WERI-Rb-1 (cell line): Measurements from ENCODE around the gene PFN3.

Source experiments
- DNase-seq: peaks from one replicate; pipeline ENCODE4 v3.0.0-alpha.2; 2020
- H3K27ac ChIP-seq: fragments of 250-450 bp; sonication (Bioruptor Pico); 2 replicates; pipeline ENCODE4 v1.5.1; 2020; ENCODE audit warnings: mild to moderate bottlenecking, moderate library complexity
- H3K27me3 ChIP-seq: fragments of 250-450 bp; sonication (Bioruptor Pico); 2 replicates; pipeline ENCODE4 v1.5.1; 2021; ENCODE audit warnings: mild to moderate bottlenecking, low read depth, moderate library complexity; ENCODE audit not compliant: insufficient read depth, severe bottlenecking
- H3K36me3 ChIP-seq: fragments of 250-450 bp; sonication (Bioruptor Pico); 2 replicates; pipeline ENCODE4 v1.5.1; 2020; ENCODE audit warnings: mild to moderate bottlenecking, moderate library complexity
- H3K4me3 ChIP-seq: 2 replicates; pipeline ENCODE4 v1.5.1; 2011; ENCODE audit warnings: low read depth, mild to moderate bottlenecking, control low read depth, low read length
- H3K9me3 ChIP-seq: fragments of 250-450 bp; sonication (Bioruptor Pico); 2 replicates; pipeline ENCODE4 v1.5.1; 2021; ENCODE audit warnings: mild to moderate bottlenecking, moderate library complexity; ENCODE audit not compliant: severe bottlenecking
- TF ChIP-seq, protein P1 (sequence below): IDR thresholded peaks from 2 replicates; pipeline ENCODE4 v1.5.1; 2011; ENCODE audit warnings: low read depth, mild to moderate bottlenecking, control low read depth, inconsistent platforms, low read length

The PFN3 gene

DNA sequence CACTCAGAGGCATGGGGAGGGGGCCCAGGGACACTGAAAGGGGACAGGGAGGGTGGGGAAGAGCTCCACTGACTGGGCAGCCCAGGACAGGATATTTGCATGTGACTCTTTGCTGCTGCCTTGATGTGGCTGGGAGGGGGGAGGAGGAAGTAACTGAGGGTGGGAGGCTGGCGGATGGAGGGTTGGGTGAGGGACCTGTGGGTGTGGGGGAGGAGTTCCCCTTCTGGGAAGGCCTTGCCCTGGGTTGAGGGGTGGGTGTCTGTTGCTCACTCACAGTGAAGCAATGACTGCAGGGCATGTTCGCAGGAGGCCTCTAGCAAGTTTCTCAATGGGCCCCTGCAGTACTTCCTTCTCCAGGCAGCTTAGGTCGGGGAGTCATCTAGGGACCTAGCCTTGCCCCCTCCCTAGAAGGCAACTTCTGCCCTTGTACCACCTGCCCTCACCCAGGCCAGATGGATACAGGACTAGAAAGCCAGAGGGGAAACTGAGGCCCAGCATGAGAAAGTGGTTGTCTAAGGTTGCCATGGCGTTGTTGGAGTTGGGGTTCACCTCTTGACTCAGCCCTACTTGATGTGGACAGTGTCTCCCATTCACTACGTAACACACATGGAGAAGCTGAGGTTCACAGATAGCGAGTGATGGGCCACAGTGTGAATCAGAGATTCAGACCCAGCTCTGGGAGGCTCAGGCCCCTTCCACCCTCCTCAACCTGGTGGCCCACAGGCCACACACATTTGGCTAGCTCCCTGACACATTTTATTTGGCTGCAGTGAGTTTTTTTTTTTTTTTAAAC, 29.0 kb upstream of the PFN3 start:
- H3K27me3 ChIP-seq = no peaks in the 10 kb centered on the region
- H3K9me3 ChIP-seq = no peaks in the 10 kb centered on the region
- TF ChIP-seq, protein P1, sequence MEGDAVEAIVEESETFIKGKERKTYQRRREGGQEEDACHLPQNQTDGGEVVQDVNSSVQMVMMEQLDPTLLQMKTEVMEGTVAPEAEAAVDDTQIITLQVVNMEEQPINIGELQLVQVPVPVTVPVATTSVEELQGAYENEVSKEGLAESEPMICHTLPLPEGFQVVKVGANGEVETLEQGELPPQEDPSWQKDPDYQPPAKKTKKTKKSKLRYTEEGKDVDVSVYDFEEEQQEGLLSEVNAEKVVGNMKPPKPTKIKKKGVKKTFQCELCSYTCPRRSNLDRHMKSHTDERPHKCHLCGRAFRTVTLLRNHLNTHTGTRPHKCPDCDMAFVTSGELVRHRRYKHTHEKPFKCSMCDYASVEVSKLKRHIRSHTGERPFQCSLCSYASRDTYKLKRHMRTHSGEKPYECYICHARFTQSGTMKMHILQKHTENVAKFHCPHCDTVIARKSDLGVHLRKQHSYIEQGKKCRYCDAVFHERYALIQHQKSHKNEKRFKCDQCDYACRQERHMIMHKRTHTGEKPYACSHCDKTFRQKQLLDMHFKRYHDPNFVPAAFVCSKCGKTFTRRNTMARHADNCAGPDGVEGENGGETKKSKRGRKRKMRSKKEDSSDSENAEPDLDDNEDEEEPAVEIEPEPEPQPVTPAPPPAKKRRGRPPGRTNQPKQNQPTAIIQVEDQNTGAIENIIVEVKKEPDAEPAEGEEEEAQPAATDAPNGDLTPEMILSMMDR = no peak
- peaks cover 3% of the 10 kb centered on the region; the same call in 1 of the 2 replicates for H3K36me3 ChIP-seq
- no peak for DNase-seq
- H3K4me3 ChIP-seq = no peak overlapping the region
- no peak overlapping the region for H3K27ac ChIP-seq

DNA sequence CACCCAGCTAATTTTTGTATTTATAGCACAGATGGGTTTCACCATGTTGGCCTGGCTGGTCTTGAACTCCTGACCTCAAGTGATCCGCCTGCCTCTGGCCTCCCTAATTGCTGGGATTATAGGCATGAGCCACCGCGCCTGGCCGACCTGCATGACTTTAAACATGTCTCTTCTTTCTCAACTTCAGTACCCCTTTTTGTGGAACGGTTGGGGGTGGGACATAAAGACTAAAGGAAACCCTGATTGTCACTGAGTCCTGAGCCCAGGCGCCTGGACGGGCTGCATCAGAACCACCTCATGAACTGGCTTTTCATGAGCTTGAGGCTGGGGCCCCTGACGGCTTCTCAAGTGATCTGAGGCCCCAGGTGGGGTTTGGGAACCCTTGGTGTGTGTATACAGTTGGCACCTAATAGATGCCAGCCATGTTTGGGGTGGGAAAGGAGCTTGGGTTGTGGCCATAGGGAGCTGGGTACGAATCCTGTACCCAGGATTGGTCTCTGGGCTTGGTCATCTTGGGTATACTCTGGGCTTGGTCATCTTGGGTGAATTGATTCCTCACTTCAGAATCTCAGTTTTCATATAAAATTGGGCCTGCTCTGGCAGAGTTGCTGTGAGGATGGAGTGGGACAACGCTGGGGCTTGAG, 28.2 kb upstream of the PFN3 start:
- no peaks in the 10 kb centered on the region for H3K27me3 ChIP-seq
- H3K36me3 ChIP-seq = no peaks in the 10 kb centered on the region
- TF ChIP-seq, protein P1 = no peak
- no peak overlapping the region for H3K27ac ChIP-seq
- H3K4me3 ChIP-seq = no peak overlapping the region
- H3K9me3 ChIP-seq = no peaks in the 10 kb centered on the region
- DNase-seq = no peak

DNA sequence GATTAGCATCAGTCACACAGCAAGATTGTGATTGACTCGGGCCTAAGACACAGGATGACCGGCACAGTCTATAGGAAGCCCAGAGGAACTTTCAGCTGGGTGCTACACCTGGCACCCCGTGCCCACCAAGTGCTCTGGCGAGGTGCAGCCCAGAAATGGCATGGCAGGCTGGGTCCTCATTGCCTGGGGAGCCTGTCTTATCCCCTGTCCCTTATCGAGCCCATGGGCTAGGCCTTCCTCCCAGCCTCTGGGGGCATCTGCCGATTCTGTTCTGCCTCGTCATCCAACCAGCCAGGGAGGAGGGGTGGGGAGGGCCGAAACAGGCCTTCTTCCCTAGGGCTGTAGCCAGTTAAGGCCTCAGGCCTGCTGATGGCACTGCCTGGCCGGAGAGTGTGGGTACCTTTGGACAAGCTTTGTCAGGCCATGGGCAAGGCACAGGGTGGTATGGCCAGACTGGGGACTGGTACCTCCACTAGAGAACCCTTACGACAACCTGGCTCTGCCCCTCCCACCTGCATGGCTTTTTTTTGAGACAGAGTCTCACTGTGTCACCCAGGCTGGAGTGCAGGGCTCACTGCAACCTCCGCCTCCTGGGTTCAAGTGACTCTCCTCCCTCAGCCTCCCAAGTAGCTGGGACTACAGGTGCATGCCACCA, 27.6 kb upstream of the PFN3 start:
- Histone ChIP-seq H3K36me3 (no peaks in the 10 kb centered on the region), H3K4me3 (no peak overlapping the region), H3K9me3 (no peaks in the 10 kb centered on the region), H3K27me3 (no peaks in the 10 kb centered on the region), H3K27ac (no peak overlapping the region)
- no peak for DNase-seq
- TF ChIP-seq, protein P1 = no peak

DNA sequence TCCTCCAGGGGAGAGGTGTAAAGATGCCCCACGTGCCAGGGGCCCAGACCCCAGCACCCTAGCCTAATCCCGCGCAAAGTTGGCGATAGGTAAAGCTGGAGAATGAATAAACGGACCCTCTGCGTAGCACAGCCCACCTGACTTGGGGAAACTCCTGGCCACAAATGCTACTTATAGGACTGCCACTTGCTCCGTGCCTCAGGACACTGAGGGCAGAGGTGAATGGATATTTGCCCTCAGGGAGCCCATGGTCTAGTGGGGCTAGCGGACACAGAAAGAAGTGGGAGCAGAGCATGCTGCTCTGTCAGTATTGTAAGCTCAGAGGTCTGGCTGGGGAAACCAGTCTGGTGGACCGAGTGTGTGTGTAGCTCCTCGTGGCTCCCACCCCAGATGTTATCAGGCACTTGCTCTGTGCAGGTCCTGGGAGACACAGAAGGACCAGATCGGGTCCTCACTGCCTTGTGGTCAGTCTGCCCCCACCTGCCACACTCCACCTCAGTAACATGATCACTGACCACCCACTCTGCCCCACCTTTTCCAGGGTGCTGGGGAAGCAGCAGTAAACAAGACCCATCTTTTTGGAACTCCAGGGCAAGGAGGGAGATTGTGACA, 26.9 kb upstream of the PFN3 start:
- peak overlapping the region; percentile 75 for H3K27ac ChIP-seq
- peak overlapping the region; percentile 76 for H3K4me3 ChIP-seq
- no peaks in the 10 kb centered on the region for H3K9me3 ChIP-seq
- H3K36me3 ChIP-seq = no peaks in the 10 kb centered on the region
- DNase-seq = no peak
- TF ChIP-seq, protein P1 = no peak
- H3K27me3 ChIP-seq = no peaks in the 10 kb centered on the region

DNA sequence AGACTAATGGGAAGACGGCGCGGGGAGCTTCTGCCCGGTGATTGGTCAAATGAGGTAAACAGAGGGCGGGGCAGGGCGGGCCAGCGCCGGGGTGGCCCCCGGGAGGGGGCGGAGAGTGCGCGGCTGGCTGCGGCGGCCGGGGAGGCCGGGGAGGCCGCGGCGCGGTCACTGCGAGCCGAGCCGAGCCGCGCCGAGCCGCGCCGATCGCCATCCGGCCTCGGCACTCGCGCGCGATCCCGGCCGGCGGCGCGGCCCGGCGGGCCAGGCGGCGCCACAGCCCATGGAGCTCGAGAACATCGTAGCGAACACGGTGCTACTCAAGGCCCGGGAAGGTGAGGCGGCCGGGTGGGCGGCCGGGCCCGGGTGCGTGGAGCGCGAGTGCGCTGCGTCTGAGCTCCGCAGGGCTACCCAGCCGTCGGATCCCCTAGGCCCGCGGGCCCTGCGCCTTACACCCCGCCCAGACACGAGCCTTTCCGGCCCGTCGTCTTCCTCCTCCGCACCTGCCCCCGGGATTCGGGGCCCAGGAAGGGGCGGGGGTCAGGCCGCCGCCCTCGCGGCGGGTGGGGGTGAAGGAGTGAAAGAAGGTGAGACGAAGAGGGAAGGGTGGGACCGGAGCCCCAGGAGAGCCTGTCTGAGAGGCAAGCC, 26.2 kb upstream of the PFN3 start, which contains the start of gene GRK6:
Gene GRK6 (plus strand): TSS at position 111 of the 645 bp plus-strand sequence. CDS start 170 bp downstream, at position 281.
- peak; percentile 25 for DNase-seq

More for the DNA sequence above, 26.2 kb upstream of the PFN3 start, which contains the start of gene GRK6:
- Histone ChIP-seq H3K27me3 (no peaks in the 10 kb centered on the region), H3K9me3 (no peaks in the 10 kb centered on the region), H3K27ac (peak within 1 kb of the TSS; percentile 83), H3K36me3 (no peaks in the 10 kb centered on the region), H3K4me3 (peak within 1 kb of the TSS; percentile 76)
- TF ChIP-seq, protein P1 = no peak
